DND-41 (cell line): ENCODE results near the gene EIF2S1.

Source experiments
- ATAC-seq: fragments of 200-7000 bp; cut with Tn5 transposase; 3 replicates; pipeline ENCODE4 v1.9.1; 2021; ENCODE audit warnings: low read depth; ENCODE audit not compliant: insufficient read depth
- DNase-seq: peaks from one replicate; pipeline ENCODE4 v3.0.0-alpha.2; 2020
- H2AFZ ChIP-seq: 2 replicates; pipeline ENCODE4 v1.6.0; 2012; ENCODE audit warnings: low read depth, low read length
- H3K27ac ChIP-seq: 2 replicates; pipeline ENCODE4 v1.5.1; 2012; ENCODE audit warnings: low read length, inconsistent platforms
- H3K27me3 ChIP-seq: fragments of 200-600 bp; sonication (generic); 2 replicates; pipeline ENCODE4 v1.6.0; 2012; ENCODE audit warnings: low read length, mild to moderate bottlenecking, inconsistent platforms; ENCODE audit not compliant: insufficient read depth, poor library complexity
- H3K36me3 ChIP-seq: 2 replicates; pipeline ENCODE4 v1.5.1; 2012; ENCODE audit warnings: low read length, inconsistent platforms; ENCODE audit not compliant: insufficient read depth
- H3K4me1 ChIP-seq: 2 replicates; pipeline ENCODE4 v1.5.1; 2012; ENCODE audit warnings: mild to moderate bottlenecking, low read length; ENCODE audit not compliant: insufficient read depth
- H3K4me2 ChIP-seq: 2 replicates; pipeline ENCODE4 v1.6.0; 2012; ENCODE audit warnings: mild to moderate bottlenecking, moderate library complexity, low read length, inconsistent platforms; ENCODE audit not compliant: insufficient read depth
- H3K4me3 ChIP-seq, 2 experiments: fragments of 200-600 bp in 1 of 2; shearing (Covaris generic) in 1 of 2; 2 replicates each; pipeline ENCODE4 v1.5.1; 2012 to 2016; ENCODE audit warnings: inconsistent platforms in 2 of 2, low read length in 2 of 2, mild to moderate bottlenecking in 2 of 2, low read depth in 1 of 2, moderate library complexity in 1 of 2
- H3K79me2 ChIP-seq: 2 replicates; pipeline ENCODE4 v1.6.0; 2012; ENCODE audit warnings: low read length, inconsistent platforms; ENCODE audit not compliant: insufficient read depth
- H3K9ac ChIP-seq: 2 replicates; pipeline ENCODE4 v1.6.0; 2012; ENCODE audit warnings: low read depth, mild to moderate bottlenecking, inconsistent platforms, low read length, moderate library complexity
- H3K9me3 ChIP-seq: 2 replicates; pipeline ENCODE4 v1.5.1; 2012; ENCODE audit warnings: low read length, moderate library complexity, mild to moderate bottlenecking, inconsistent platforms; ENCODE audit not compliant: insufficient read depth, severe bottlenecking
- H4K20me1 ChIP-seq: 2 replicates; pipeline ENCODE4 v1.6.0; 2012; ENCODE audit warnings: low read length; ENCODE audit not compliant: insufficient read depth
- CTCF ChIP-seq: IDR thresholded peaks from 2 replicates; pipeline ENCODE4 v1.5.1; 2012; ENCODE audit warnings: borderline replicate concordance, low read length, moderate library complexity, mild to moderate bottlenecking; ENCODE audit not compliant: poor library complexity, severe bottlenecking; ENCODE audit errors: extremely low read depth
- EZH2 ChIP-seq: IDR thresholded peaks from 3 replicates; pipeline ENCODE4 v1.6.1; 2012; ENCODE audit warnings: borderline replicate concordance, low read depth, mild to moderate bottlenecking, moderate library complexity, low read length, inconsistent platforms; ENCODE audit not compliant: severe bottlenecking

EIF2S1 gene

GRCh38 chr14:67391268-67391667, 31.1 kb downstream of the EIF2S1 start:
- ATAC-seq, result peak; percentile 69

GRCh38 chr14:67392123-67392522, 32.0 kb downstream of the EIF2S1 start:
- no peak overlapping the region for H3K4me2 ChIP-seq
- H3K79me2 ChIP-seq, result no peaks in the 10 kb centered on the region
- no peak overlapping the region for H3K4me3 ChIP-seq
- TF ChIP-seq CTCF (no peak), EZH2 (no peak)
- ATAC-seq (no peak), DNase-seq (no peak)
- H3K4me1 ChIP-seq, result no peaks in the 10 kb centered on the region
- H3K9ac ChIP-seq, result no peak overlapping the region
- no peaks in the 10 kb centered on the region for H3K27me3 ChIP-seq
- H3K27ac ChIP-seq, result no peak overlapping the region
- no peaks in the 10 kb centered on the region for H4K20me1 ChIP-seq
- peaks cover 1% of the 10 kb centered on the region; the same call in 1 of the 2 replicates for H3K36me3 ChIP-seq
- H2AFZ ChIP-seq, result no peak overlapping the region
- no peaks in the 10 kb centered on the region for H3K9me3 ChIP-seq

More at GRCh38 chr14:67391268-67391667, 31.1 kb downstream of the EIF2S1 start:
- Histone ChIP-seq H3K27me3 (no peaks in the 10 kb centered on the region), H3K4me1 (no peaks in the 10 kb centered on the region), H3K9me3 (no peaks in the 10 kb centered on the region), H3K79me2 (no peaks in the 10 kb centered on the region), H3K27ac (no peak overlapping the region), H3K4me3 (no peak overlapping the region), H2AFZ (no peak overlapping the region), H3K36me3 (peaks cover 6% of the 10 kb centered on the region; the same call in 1 of the 2 replicates), H4K20me1 (no peaks in the 10 kb centered on the region), H3K9ac (no peak overlapping the region), H3K4me2 (no peak overlapping the region)
- peak; percentile 13 for DNase-seq
- TF ChIP-seq EZH2, result no peak
- no peak for TF ChIP-seq CTCF

GRCh38 chr14:67392800-67393199, 32.7 kb downstream of the EIF2S1 start:
- no peaks in the 10 kb centered on the region for H3K79me2 ChIP-seq
- DNase-seq (no peak), ATAC-seq (no peak)
- H3K4me1 ChIP-seq, result no peaks in the 10 kb centered on the region
- H4K20me1 ChIP-seq, result no peaks in the 10 kb centered on the region
- H3K9ac ChIP-seq, result no peak overlapping the region
- H3K27me3 ChIP-seq, result no peaks in the 10 kb centered on the region
- H3K36me3 ChIP-seq, result no peaks in the 10 kb centered on the region; the same call in 1 of the 2 replicates
- TF ChIP-seq CTCF, result no peak
- no peak overlapping the region for H3K27ac ChIP-seq
- no peak overlapping the region for H3K4me2 ChIP-seq
- no peaks in the 10 kb centered on the region for H3K9me3 ChIP-seq
- no peak overlapping the region for H2AFZ ChIP-seq
- no peak overlapping the region for H3K4me3 ChIP-seq

GRCh38 chr14:67393689-67394088, 33.6 kb downstream of the EIF2S1 start:
- no peak overlapping the region for H2AFZ ChIP-seq
- TF ChIP-seq EZH2 (no peak), CTCF (no peak)
- DNase-seq (no peak), ATAC-seq (no peak)
- no peak overlapping the region for H3K27ac ChIP-seq
- no peaks in the 10 kb centered on the region for H3K79me2 ChIP-seq
- no peaks in the 10 kb centered on the region for H3K4me1 ChIP-seq
- H3K4me3 ChIP-seq, result no peak overlapping the region
- H4K20me1 ChIP-seq, result no peaks in the 10 kb centered on the region
- no peak overlapping the region for H3K4me2 ChIP-seq
- no peak overlapping the region for H3K9ac ChIP-seq
- no peaks in the 10 kb centered on the region for H3K36me3 ChIP-seq
- H3K27me3 ChIP-seq, result no peaks in the 10 kb centered on the region
- no peaks in the 10 kb centered on the region for H3K9me3 ChIP-seq
